Forelimb muscle (tissue), 1 donor: Measurements from ENCODE around the gene CKS1B. TPM values are rescaled to one million over a fixed set of nuclear protein-coding genes. Genes with fewer than 3 reads are reported as not detected.

Experiments
- DNase-seq: peaks from one replicate; pipeline ENCODE4 v3.0.0-alpha.2; 2013; ENCODE audit warnings: low read depth
- polyA plus RNA-seq: library from polyadenylated mRNA; unstranded; fragments of 120-200 nt; gene quantifications from one replicate; pipeline ENCODE4 v1.2.1, GENCODE V29; 2013; ENCODE audit not compliant: insufficient read length

CKS1B gene
- polyA plus RNA-seq, 1 donor: 47.6 TPM

DNA sequence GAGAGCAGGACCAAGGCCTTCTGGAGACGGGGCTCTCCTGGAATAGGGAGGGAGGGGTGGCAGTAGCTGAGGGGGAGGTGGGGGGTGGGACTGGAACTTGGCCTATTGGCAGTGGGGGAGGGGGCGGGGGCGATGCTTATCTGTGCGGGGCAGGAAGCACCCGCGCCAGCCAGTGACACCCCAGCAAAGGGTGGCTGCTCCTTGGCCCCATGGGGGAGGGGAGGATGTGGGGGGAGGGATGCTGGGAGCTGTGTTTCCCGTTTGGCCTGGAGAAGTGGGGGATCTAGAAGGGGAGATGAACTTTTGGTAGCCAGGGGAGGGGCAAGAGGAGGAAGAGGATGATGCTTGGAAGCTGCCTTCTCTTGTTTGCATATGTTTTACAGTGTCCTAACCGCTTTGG is 39.2 kb downstream of the CKS1B start:
- DNase-seq: no peak

DNA sequence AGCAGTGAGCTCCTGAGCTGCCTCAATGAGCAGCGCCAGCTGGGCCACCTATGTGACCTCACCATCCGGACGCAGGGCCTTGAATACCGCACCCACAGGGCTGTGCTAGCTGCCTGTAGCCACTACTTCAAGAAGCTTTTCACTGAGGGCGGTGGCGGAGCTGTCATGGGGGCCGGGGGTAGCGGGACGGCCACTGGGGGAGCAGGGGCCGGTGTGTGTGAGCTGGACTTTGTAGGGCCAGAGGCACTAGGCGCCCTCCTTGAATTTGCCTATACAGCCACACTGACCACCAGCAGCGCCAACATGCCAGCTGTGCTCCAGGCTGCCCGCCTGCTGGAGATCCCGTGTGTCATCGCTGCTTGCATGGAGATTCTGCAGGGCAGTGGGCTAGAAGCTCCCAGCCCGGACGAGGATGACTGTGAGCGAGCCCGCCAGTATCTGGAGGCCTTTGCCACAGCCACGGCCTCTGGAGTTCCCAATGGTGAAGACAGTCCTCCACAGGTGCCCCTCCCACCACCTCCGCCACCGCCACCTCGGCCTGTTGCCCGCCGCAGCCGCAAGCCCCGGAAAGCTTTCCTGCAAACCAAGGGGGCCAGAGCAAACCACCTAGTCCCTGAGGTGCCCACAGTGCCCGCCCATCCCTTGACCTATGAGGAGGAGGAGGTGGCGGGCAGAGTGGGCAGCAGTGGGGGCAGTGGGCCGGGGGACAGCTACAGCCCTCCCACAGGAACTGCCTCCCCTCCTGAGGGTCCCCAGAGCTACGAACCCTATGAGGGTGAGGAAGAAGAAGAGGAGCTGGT is 40.4 kb downstream of the CKS1B start:
- DNase-seq: no peak

DNA sequence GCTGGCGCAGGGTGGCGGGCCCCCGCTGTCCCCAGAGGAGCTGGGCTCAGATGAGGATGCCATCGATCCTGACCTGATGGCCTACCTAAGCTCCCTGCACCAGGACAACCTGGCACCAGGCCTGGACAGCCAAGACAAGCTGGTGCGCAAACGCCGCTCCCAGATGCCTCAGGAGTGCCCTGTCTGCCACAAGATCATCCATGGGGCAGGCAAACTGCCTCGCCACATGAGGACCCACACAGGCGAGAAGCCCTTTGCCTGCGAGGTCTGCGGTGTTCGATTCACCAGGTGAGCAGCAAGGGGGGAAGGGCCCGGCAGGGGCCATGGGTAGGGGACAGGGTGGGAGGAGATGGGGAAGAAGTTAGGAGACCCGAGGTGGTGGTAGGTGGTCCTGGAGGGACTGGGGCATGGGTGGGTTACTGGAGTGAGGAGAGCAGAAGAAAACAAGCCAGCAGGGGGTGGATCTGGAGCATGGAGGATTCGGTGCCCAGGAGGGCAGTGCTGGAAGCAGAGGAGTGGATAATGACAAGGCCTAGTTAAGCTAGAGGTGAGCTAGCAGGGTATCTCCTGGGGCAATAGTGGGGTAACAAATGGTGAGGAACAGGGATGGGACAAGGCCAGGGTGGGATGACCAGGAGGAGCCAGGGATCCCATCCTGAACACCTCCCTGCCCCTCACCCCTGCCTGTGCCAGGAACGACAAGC is 41.2 kb downstream of the CKS1B start:
- DNase-seq: no peak

DNA sequence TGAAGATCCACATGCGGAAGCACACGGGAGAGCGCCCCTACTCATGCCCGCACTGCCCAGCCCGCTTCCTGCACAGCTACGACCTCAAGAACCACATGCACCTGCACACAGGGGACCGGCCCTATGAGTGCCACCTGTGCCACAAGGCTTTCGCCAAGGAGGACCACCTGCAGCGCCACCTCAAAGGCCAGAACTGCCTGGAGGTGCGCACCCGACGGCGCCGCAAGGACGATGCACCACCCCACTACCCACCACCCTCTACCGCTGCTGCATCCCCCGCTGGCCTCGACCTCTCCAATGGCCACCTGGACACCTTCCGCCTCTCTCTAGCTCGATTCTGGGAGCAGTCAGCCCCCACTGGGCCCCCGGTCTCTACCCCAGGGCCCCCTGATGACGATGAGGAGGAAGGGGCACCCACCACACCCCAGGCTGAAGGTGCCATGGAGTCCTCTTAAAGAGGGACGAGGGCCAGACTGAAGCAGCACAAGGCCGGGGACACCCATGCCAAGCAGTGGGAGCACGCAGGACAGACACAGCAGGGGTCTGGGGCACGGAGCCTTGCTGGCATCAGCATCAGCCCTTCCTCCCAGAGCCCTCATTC is 41.9 kb downstream of the CKS1B start:
- DNase-seq: no peak

DNA sequence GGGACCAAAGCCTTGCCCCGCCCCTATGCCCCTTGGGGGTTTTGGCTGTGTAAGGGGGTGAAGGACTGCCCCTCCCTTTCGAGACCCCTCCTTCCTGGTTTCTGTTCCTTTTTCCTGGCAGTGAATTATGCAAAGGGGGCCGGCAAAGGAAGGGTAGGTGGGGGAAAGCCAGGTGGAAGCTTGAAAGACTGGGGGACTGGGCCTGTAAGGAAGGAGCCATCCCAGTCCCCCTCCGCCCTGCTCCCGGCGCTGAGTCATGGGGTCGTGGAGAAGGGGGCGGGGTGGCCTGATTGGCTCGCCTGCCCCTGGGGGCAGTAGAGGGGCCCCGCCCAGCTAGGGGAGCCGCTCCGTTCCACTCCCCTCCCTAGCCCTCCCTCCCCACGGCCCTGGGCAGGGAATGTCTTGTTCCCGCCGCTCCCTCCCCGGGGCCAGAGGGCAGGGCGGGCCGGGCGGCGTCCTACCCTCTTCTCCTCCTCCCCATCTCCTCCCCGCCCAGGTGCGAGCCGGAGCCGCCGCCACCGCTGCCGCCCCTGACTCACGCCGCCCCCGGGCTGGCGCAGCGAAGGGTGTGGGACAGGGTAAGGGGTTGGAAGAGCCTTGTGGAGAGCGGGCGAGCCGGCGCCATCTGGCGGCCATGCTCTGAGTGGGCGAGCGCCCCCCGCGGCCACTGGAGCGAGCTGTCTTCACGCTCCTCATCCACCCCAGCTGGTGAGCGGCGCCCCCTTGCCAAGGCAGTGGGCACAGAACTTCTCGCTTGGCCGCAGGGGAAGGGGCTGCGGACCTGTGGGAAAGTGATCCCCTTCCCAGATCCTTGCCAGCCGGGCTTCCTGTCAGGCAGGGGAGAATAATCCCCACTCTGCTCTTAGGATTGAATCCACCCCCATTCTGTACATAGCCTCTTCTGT is 42.8 kb downstream of the CKS1B start:
- DNase-seq: no peak

DNA sequence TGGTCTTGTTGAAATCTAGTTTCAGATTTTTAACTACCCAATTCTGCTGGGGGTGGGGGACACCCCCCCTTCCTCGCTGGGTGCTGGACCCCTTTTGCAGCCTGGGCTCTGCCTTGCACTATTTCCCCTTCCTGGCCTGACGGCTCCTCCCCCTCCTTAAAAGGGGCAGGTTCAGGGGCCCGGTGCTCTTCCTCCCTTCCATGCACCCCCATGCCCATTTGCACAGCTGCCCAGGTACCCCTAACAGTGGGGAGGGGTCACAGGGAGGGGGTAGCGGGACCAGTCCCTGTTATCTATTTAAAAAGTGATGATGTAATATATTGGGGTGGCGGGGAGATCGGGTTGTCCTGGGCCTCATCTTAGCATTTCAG is 43.5 kb downstream of the CKS1B start:
- DNase-seq: no peak

DNA sequence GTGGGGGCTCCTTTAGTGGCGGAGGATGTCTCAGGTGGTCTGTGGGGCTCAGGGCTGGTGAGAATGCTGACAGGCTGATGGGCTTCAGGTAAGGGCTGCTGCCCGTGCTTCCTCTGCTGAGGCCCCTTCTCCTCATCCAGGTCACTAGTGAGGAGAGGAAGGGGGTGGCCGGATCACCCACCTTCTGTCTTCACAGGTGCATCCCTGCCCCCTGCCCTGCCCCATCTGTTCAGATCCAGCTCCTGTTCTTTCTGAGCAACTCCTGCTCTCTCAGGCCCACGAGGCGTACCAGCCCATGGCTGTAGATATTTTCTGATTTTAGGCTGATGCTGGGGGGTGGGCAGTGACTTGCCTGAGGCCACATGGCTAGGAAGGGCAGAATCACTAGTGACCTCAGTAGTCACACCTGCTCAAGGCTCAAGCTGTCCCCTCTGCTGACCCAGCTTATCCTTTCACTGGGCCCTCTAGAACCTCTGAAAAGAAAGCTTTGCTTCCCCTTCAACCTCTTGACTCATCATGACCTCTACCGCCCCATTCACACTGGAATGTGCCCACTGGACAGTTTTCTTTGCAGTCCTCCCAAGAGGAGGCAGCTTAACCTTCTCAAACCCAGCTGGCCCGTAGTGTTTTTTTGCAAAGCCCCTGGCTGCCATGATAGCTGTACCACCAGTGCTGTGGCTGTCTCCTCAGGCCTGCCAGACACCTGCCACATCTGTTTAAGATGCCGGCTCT is 44.3 kb downstream of the CKS1B start:
- no peak for DNase-seq

DNA sequence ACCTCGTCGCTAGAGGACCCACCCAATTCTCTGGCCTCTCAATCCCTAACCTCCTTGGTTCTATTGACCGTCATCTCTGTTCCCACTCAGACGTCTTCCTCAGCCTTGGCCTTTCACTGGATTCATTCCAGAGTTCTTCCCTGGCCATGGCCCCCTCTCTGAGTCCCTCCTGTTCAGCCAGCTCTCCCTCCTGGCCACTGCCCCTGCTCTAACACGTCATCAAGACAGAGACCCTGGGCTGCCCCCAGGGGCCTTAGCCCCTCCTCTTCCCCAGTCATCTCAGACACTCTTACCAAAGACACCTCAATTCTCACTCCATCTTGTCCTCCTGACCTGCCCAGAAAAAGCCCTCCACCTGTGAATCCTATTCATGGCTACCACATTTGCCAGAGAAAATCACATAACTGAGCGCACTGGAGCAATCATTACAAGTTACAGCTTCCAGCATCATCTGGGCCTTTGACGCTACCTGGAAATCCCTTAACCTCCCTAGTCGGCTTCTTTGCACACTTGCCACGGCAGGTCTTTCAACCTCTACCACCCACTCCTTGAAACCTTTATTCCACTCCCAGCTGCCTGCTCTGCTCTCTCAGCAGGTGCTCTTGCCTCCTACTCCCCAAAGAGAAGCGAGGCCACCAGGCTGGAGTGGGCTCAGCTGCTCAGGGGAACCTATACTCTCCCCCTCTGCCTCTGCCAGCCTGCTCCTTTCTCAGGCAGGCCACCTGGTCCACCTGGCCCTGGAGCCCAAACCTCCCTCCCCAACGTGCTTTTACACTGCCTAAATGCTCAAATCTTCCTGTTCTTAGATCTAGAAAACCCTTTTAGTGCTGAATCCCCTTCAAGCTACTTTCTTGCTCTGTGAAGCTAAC is 45.1 kb downstream of the CKS1B start:
- DNase-seq: no peak

DNA sequence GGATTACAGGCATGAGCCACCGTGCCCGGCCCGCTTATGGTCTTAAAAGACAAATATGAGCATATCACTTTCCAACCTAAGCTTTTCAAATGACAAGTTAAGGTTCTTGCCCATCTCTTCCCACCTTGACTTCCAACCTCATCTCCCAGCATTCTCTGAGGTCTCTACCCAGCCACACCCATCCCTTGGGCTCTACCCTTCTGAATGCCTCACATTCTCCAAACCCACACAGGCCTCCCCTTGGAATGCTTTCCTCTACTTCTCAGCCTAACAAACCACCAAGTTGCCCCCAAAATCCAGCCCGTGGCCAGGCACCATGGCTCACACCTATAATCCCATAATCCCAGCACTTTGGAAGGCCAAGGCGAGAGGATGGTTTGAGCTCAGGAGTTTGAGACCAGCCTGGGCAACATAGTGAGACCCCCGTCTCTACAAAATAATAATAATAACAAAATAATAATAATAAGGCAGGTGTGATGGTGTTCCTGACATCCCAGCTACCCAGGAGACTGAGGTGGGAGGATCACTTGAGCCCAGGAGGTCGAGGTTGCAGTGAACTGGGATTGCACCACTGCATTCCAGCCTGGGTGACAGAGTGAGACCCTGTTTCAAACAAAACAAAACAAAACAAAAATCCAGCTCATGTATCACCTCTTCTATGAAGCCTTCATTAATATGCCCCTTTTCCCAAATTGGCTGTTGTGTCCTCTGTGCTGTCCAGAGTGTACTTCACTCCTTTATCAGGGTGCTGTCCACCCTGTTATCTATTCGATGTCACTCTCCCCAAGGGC is 47.9 kb downstream of the CKS1B start:
- no peak for DNase-seq

DNA sequence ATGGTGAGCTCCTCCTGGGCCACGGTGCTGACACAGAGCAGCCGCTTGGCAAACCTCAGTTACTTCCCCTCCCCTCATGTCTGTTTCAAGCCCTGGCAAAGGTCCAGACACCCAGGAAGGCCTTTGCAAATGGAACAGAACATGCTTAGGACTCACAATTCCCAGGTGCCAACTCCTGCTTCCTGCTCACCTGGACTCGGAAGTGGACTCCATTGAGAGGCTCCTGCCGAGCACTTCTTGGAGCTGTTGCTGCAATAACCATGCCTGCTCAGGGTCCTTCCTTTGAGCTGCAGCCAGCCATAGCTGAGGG is 48.4 kb downstream of the CKS1B start:
- DNase-seq: no peak

DNA sequence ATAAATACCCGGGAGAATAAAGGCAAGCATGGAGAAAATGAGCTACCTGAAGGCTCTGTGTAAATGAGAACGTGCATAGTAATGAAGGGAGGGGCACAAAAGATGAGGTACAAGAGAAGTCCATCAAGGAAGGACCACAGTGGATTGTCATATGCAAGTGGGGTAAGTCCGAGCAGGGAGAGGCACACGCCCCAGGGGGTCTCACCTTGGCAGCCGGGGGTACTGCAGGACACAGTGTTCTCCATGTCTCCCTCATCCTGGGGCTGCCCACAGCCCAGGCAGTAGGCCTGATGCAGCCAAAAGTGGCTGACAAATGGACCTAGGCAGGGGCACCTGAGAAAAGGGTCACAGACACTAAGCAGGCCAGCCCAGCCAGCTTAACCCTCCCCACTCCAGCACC is 49.1 kb downstream of the CKS1B start:
- DNase-seq: no peak

DNA sequence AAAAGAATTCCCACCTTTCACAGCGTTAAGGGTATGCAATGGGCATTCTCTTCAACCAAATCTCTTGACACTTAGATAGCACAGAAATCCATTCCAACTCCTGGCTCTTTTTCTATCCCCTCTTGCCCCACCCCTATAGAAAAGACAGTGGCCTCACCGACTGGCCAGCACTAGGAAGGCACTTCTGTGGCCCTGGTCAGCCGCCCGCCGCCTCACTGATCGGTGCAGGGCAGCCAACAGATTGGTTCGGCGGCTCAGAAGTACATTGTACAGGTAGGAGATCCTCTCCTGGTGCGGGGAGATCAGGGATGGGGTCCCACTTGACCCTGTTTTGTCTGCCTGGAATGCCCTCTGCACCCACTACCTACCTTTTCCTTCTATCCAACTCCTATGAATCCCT is 49.8 kb downstream of the CKS1B start:
- DNase-seq: no peak

DNA sequence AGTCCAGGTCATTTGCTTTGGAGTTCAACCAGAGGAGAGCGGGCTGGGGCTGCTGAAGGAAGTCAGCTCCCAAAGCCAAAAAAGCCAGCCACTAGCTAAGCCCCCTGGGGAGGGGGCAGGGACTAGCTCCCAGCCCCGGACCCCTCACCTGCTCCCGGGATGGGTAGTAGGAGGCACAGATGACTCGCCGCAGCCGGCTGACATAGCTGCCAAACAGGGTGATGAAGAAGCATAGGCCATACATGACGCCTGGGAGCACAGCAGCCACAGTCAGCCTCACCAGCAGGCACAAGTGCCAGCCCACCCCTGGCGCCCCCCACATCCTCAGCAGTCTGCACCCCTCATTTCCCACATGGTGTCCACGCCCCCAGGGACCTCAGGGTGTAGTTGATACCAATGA is 51.7 kb downstream of the CKS1B start:
- no peak for DNase-seq

DNA sequence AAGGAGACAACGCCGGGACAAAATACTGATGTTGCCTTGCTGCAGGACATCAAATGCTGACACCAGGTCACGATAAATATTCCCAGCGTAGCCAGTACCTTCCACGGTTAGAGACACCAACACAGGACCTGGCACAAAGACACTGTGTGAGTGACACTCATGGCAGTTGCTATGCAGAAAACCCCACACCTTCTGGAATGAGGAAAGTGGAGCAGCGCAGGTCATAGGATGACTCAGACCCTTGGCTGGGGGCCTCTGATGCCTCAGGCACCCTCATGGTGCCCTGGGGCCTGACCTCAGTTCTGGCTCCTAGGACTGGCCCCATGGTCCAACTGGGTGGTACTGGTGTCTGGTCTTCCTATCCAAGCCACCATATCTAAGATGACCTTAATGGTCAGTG is 52.1 kb downstream of the CKS1B start:
- DNase-seq: no peak

Other genes starting within 250 kb of the CKS1B start
- gene KCNN3, start 104.4 kb upstream of the CKS1B start, polyA plus RNA-seq: 10.1 TPM
- 26.8 TPM for gene PMVK, start 38.0 kb upstream of the CKS1B start, polyA plus RNA-seq
- 164 TPM for gene PBXIP1, start 18.6 kb upstream of the CKS1B start, polyA plus RNA-seq
- gene PYGO2, start 12.9 kb upstream of the CKS1B start, polyA plus RNA-seq: 28.3 TPM
- gene SHC1, start 3.9 kb upstream of the CKS1B start, polyA plus RNA-seq: 67.4 TPM
- 20.6 TPM for gene FLAD1, start 8.7 kb downstream of the CKS1B start, polyA plus RNA-seq
- not detected for gene LENEP, start 18.9 kb downstream of the CKS1B start, polyA plus RNA-seq
- 11.4 TPM for gene ZBTB7B, start 28.1 kb downstream of the CKS1B start, polyA plus RNA-seq
- gene DCST2, start 59.1 kb downstream of the CKS1B start, polyA plus RNA-seq: 0.63 TPM
- 0.09 TPM for gene DCST1, start 59.1 kb downstream of the CKS1B start, polyA plus RNA-seq
- gene ADAM15, start 76.6 kb downstream of the CKS1B start, polyA plus RNA-seq: 57.1 TPM
- gene EFNA4, start 89.1 kb downstream of the CKS1B start, polyA plus RNA-seq: 6.5 TPM
- 2.1 TPM for gene EFNA3, start 104.2 kb downstream of the CKS1B start, polyA plus RNA-seq
- gene EFNA1, start 153.2 kb downstream of the CKS1B start, polyA plus RNA-seq: 20.6 TPM
- gene SLC50A1, start 161.2 kb downstream of the CKS1B start, polyA plus RNA-seq: 18.6 TPM
- 23.9 TPM for gene DPM3, start 165.8 kb downstream of the CKS1B start, polyA plus RNA-seq
- gene KRTCAP2, start 198.6 kb downstream of the CKS1B start, polyA plus RNA-seq: 85.3 TPM
- gene TRIM46, start 199.2 kb downstream of the CKS1B start, polyA plus RNA-seq: 0.46 TPM
- 63.0 TPM for gene THBS3, start 233.2 kb downstream of the CKS1B start, polyA plus RNA-seq
- 16.9 TPM for gene MTX1, start 234.0 kb downstream of the CKS1B start, polyA plus RNA-seq